Esophagus muscularis mucosa (tissue), 3 donors: ENCODE data around the gene IFI6.

Experiments used
- POLR2A ChIP-seq: fragments of 450-650 bp; IDR thresholded peaks from one replicate; pipeline ENCODE4 v1.6.1; 2017; ENCODE audit warnings: antibody characterized with exemption, moderate library complexity, mild to moderate bottlenecking, low read depth
- POLR2AphosphoS5 ChIP-seq, 2 donors: sonication (generic); formaldehyde crosslinking; IDR thresholded peaks; one replicate each; pipeline ENCODE4 v1.6.1; 2017; ENCODE audit warnings: antibody characterized with exemption in 2 of 2
- TF ChIP-seq, protein P1 (sequence below), 3 experiments: fragments of 200-600 bp in 2 of 3; fragments of 450-650 bp in 1 of 3; sonication (generic) in 2 of 3; IDR thresholded peaks; one replicate each; pipeline ENCODE4 v1.5.1; 2017 to 2019; ENCODE audit warnings: antibody characterized with exemption in 3 of 3, mild to moderate bottlenecking in 2 of 3, moderate library complexity in 1 of 3

- TF ChIP-seq, protein P1, sequence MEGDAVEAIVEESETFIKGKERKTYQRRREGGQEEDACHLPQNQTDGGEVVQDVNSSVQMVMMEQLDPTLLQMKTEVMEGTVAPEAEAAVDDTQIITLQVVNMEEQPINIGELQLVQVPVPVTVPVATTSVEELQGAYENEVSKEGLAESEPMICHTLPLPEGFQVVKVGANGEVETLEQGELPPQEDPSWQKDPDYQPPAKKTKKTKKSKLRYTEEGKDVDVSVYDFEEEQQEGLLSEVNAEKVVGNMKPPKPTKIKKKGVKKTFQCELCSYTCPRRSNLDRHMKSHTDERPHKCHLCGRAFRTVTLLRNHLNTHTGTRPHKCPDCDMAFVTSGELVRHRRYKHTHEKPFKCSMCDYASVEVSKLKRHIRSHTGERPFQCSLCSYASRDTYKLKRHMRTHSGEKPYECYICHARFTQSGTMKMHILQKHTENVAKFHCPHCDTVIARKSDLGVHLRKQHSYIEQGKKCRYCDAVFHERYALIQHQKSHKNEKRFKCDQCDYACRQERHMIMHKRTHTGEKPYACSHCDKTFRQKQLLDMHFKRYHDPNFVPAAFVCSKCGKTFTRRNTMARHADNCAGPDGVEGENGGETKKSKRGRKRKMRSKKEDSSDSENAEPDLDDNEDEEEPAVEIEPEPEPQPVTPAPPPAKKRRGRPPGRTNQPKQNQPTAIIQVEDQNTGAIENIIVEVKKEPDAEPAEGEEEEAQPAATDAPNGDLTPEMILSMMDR (IDR thresholded peaks at IDR 0.05): no peak
- TF ChIP-seq POLR2AphosphoS5 (IDR thresholded peaks at IDR 0.05) (no peak), POLR2A (no peak)
Measured at GRCh38 chr1:27638805-27639204, 33.2 kb downstream of the IFI6 start.
